Activated CD4-positive, alpha-beta T cell treated with anti-CD3 and anti-CD28 coated beads for 36 hours (primary cell): ENCODE results near the gene TST. TPM values are rescaled to one million over a fixed set of nuclear protein-coding genes. Genes with fewer than 3 reads are reported as not detected.

ENCODE experiments used
- ATAC-seq: fragments of 200-7000 bp; cut with Tn5 transposase; one replicate; pipeline ENCODE4 v1.10.0; 2021; ENCODE audit warnings: mild to moderate bottlenecking, moderate library complexity
- CTCF ChIA-PET: fragments of 350-600 bp; sonication (Branson Sonifier 250); formaldehyde crosslinking; loops from one replicate; lab custom pipeline; 2021; ENCODE audit warnings: antibody characterized with exemption; lab: Charles Lee
- POLR2A ChIA-PET: fragments of 350-600 bp; sonication (Branson Sonifier 250); formaldehyde crosslinking; loops from one replicate; lab custom pipeline; 2021; ENCODE audit warnings: antibody characterized with exemption, inconsistent platforms; lab: Charles Lee
- DNase-seq: peaks from one replicate; pipeline ENCODE4 v3.0.0-alpha.2; 2020
- H3K27ac Mint-ChIP-seq: one replicate; pipeline ENCODE4 v1.8.0; 2021; ENCODE audit warnings: mixed read lengths
- H3K27me3 Mint-ChIP-seq: one replicate; pipeline ENCODE4 v1.8.0; 2021; ENCODE audit warnings: mixed read lengths
- H3K36me3 Mint-ChIP-seq: one replicate; pipeline ENCODE4 v1.8.0; 2021; ENCODE audit warnings: low read depth, mixed read lengths
- H3K4me1 Mint-ChIP-seq: one replicate; pipeline ENCODE4 v1.8.0; 2021; ENCODE audit warnings: mixed read lengths
- H3K4me3 Mint-ChIP-seq: one replicate; pipeline ENCODE4 v1.8.0; 2021; ENCODE audit warnings: mild to moderate bottlenecking, moderate library complexity, mixed read lengths
- H3K9me3 Mint-ChIP-seq: one replicate; pipeline ENCODE4 v1.8.0; 2021; ENCODE audit warnings: low read depth, mixed read lengths
- intact Hi-C, 2 experiments: fragments of 100-400 bp; cut with DNase I in 1 of 2; cut with micrococcal nuclease in 1 of 2; formaldehyde crosslinking; loops; one replicate each; pipeline versions ENCODE4 v1.14.2 to v1.15.1; 2022 to 2024; cut with DNase I, micrococcal nuclease
- total RNA-seq, 2 experiments: library from RNA; stranded (reverse); gene quantifications; one replicate each; pipeline ENCODE4 v1.2.3, GENCODE V29; 2021

TST gene
- total RNA-seq, 2 experiments from 2014 or later, result 1.8 to 2.1 TPM

DNA sequence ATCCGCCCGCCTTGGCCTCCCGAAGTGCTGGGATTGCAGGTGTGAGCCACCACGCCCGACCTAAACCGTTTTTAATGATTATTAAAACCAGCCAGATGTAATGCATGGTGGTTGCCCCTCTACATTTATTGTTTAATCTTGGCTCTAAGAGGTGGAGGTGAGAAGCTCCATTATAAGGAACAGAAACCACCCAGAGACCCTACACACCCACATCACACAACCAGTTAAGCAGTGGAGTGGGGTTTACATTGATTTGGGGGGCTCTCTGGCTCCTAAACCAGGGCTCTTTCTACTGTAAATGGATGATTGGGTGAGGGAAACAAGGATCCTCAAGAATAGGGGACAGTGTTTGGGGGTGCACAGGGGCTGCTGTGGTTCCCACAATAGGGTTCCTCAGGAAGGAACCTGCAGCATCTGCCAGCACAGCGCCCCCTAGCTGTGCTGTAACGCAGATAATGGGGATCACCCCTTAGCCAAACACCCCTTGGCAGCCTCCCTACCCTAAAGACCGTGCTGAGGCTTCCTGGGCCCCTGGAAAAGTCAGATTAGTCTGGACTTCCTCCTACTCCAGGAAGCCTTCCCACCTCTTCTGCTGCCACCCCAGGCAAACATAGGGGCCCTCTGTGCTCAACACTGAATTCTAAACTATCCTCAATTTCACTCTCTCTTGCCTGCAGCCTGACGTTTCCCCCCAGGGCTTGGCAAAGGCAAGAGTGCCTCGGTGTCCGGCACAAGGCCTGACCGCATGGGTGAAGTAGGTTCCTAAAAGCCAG, 2.6 kb upstream of the TST start:
- ATAC-seq (peak; percentile 55), DNase-seq (peak; percentile 77)
- intact Hi-C loops, result no loop called here
- H3K27ac Mint-ChIP-seq, result no peak overlapping the region
- H3K9me3 Mint-ChIP-seq, result no peaks in the 10 kb centered on the region
- peaks cover 13% of the 10 kb centered on the region for H3K27me3 Mint-ChIP-seq
- no peaks in the 10 kb centered on the region for H3K36me3 Mint-ChIP-seq
- no peak overlapping the region for H3K4me3 Mint-ChIP-seq
- ChIA-PET CTCF (interaction anchor here (0.6 to 4.0 kb wide), 11 partner anchors 11 to 411 kb away, joined by 3 to 27 read pairs (median 4); partner anchors contain the start of gene KCTD17), POLR2A (no interaction called here)
- peaks cover 4% of the 10 kb centered on the region for H3K4me1 Mint-ChIP-seq

DNA sequence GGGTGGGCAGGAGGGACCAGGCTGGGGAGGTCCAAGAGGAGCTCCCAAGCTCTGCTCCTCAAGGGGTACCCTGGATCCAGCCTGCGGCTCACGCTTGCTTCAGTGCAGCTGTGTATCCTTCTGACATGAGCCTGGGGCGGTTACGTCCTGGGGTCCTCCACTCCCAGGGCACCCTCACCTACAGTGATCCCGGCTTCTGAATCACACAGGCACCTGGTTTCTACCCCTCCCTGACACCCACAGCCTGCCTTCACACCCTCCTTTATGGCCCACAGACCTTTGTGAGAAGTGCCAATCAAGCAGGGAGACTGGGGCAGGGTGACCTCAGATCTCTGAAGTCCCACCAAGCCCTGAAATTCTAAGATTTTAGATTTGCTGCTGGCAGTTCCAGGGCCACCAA, 1.8 kb upstream of the TST start:
- H3K4me1 Mint-ChIP-seq, result peaks cover 4% of the 10 kb centered on the region
- no peaks in the 10 kb centered on the region for H3K36me3 Mint-ChIP-seq
- H3K4me3 Mint-ChIP-seq, result no peak overlapping the region
- POLR2A ChIA-PET, result no interaction called here
- DNase-seq (no peak), ATAC-seq (no peak)
- CTCF ChIA-PET, result interaction anchor here (0.6 to 4.0 kb wide), 14 partner anchors 9 to 412 kb away, joined by 3 to 27 read pairs (median 4); partner anchors contain the start of gene KCTD17
- H3K9me3 Mint-ChIP-seq, result no peaks in the 10 kb centered on the region
- H3K27ac Mint-ChIP-seq, result no peak overlapping the region
- H3K27me3 Mint-ChIP-seq, result peaks cover 13% of the 10 kb centered on the region
- intact Hi-C loops, result no loop called here

DNA sequence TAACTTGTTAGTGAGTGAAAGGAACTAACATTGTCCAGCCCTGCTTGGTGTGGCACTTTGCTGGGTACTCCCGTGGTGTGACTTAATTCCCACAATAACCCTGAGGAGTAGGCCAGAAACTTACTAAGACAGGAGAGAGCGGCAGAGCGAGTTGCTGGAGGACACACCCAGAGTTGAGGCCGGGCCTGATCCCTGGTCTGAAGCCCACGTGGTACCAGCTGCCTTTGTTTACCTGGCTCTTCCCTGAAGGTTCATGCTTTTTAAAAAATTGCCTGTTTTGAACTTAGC, 889 bp upstream of the TST start:
- no peak for DNase-seq
- intact Hi-C loops, result no loop called here
- peak overlapping the region; percentile 52 for H3K27ac Mint-ChIP-seq
- peaks cover 13% of the 10 kb centered on the region for H3K27me3 Mint-ChIP-seq
- peaks cover 4% of the 10 kb centered on the region for H3K4me1 Mint-ChIP-seq
- ChIA-PET POLR2A (no interaction called here), CTCF (interaction anchor here (0.6 to 4.0 kb wide), 12 partner anchors 10 to 712 kb away, joined by 3 to 27 read pairs (median 4); partner anchors contain the start of gene KCTD17)
- no peaks in the 10 kb centered on the region for H3K9me3 Mint-ChIP-seq
- ATAC-seq, result no peak
- peak overlapping the region; percentile 78 for H3K4me3 Mint-ChIP-seq
- H3K36me3 Mint-ChIP-seq, result no peaks in the 10 kb centered on the region

DNA sequence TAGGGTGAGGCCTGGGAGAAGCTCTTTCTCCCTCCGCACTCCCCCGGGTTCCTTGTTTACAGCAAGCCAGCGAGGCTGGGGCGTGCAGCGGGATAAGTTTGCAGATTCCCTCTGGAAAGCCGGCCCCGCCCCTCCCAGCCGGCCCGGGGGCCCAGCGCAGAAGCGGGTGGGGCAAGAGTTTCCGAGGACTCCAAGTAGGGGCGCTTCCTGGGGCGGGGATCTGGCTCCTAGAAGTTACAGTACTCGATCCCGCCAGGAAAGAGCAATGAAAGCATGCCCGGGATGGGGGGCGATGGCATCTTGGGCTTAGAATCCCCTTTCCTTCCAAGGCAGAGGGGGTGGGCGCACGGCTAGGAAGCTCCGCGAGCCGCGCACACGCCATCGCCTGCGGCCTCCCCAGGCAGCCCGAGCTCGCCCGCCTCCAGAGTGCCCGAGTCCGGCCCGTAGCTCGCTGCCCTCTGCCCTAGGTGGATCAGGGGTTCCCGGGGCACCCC, 385 bp downstream of the TST start:
- no peak for DNase-seq
- intact Hi-C loops, result loop anchor here in 1 of 2 experiments (1.0 kb wide), 1 partner anchor 180 kb away; no protein-coding TSS in a partner anchor
- ATAC-seq, result peak; percentile 12
- Mint-ChIP-seq H3K27me3 (peaks cover 13% of the 10 kb centered on the region), H3K27ac (no peak overlapping the region), H3K4me1 (peaks cover 4% of the 10 kb centered on the region), H3K4me3 (peak overlapping the region; percentile 78), H3K36me3 (no peaks in the 10 kb centered on the region), H3K9me3 (no peaks in the 10 kb centered on the region)
- CTCF ChIA-PET, result interaction anchor here (0.6 to 4.0 kb wide), 10 partner anchors 9 to 418 kb away, joined by 3 to 27 read pairs (median 3); no protein-coding TSS in a partner anchor
- POLR2A ChIA-PET, result interaction anchor here (0.6 kb wide), 1 partner anchor 42 kb away, joined by 3 read pairs; no protein-coding TSS in a partner anchor

DNA sequence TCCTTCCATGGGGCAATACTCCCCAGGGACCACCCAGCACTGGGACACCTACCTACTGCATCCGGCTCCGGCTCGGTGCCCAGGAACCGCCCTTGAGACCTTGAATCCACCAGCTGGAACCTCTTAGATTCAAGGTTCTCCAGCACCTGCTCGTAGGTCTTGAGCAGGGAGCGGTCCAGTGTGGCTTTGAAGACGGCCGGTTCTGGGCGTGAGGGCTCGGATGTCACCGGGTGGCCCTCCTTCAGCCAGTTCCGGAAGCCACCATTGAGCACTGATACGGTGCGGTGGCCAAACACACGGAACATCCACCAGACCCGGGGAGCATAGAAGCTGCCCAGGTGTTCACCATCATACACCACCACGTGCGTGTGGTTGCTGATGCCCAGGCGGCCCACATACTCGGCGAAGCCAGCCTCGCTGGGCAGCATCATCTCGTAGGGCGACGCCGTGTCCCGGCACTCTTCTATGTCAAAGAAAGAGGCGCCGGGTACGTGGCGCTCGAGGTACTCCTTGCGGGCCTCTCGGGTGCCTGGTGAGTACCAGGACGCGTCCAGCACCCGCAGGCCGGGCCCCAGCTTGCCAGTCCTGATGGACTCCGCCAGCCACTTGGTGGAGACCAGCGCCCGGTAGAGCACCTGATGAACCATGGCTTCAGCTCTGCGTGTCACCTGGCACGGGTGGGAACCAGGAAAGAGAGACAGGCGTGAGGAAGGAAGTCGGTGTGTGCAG, 997 bp downstream of the TST start:
- Mint-ChIP-seq H3K9me3 (no peaks in the 10 kb centered on the region), H3K36me3 (no peaks in the 10 kb centered on the region), H3K4me1 (peaks cover 4% of the 10 kb centered on the region), H3K27ac (no peak overlapping the region), H3K4me3 (peak overlapping the region; percentile 78), H3K27me3 (peaks cover 13% of the 10 kb centered on the region)
- intact Hi-C loops, result no loop called here
- no peak for ATAC-seq
- DNase-seq, result no peak
- ChIA-PET CTCF (interaction anchor here (0.8 to 4.0 kb wide), 7 partner anchors 12 to 180 kb away, joined by 3 to 27 read pairs (median 5); no protein-coding TSS in a partner anchor), POLR2A (no interaction called here)

DNA sequence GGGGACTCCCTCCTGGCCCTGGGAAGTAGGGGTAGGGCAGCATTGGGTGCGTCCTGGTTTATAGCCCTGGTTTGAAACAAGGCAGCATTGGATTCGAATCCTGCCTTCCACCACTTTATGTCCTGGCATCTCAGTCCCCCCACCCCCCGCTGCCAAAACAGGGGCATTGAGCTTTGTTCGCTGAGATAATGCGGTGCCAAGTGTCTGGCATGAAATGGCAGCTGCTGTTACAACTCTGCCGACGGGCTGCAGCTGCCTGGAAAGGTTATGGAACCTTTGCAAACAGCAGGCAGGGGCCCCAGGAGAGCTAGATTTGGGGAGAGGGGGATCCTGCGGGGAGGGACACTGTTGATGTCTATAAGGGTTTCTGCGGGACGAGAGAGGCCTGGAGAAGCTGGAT, 1.9 kb downstream of the TST start:
- POLR2A ChIA-PET, result interaction anchor here (0.8 kb wide), 1 partner anchor 14 kb away, joined by 4 read pairs; no protein-coding TSS in a partner anchor
- no peaks in the 10 kb centered on the region for H3K9me3 Mint-ChIP-seq

DNA sequence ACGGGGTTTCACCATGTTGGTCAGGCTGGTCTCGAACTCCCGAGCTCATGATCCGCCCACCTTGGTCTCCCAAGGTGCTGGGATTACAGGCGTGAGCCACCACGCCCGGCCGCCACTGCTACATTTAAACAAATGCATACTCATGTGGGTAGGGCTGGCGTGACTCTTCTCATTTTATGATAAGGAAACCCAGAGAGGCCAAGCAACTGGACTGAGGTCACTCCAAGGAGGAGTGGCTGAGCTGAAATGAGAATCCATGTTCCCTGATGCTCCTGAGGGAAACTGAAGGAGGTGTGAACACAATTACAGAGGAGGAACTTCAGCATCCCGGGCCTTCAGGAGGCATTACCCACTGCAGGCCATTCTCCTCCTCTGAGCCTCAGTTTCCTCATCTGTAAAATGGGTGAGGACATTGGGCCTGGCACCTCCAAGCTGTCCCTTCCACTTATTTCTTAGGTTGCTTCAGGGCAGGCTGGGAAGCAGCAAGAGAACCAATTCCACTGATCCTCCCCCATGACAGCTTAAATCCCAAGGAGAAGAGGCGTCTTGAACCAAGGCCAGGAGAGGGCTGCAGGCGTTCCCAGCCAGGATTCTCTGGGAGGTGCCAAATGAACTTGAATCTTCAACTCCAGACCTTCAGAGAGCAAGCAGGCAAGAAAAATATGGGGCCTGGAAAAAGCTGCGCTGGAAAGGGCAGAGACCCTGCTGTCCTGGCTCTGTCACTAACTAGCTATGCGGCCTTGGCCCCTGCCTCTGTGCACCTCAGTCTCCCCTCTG, 2.9 kb downstream of the TST start:
- intact Hi-C loops, result no loop called here
- no peaks in the 10 kb centered on the region for H3K9me3 Mint-ChIP-seq
- DNase-seq, result no peak

More for the DNA sequence above, 1.9 kb downstream of the TST start:
- H3K27me3 Mint-ChIP-seq, result peaks cover 13% of the 10 kb centered on the region
- H3K4me1 Mint-ChIP-seq, result peaks cover 4% of the 10 kb centered on the region
- H3K27ac Mint-ChIP-seq, result no peak overlapping the region
- CTCF ChIA-PET, result interaction anchor here (0.8 to 1.7 kb wide), 5 partner anchors 13 to 259 kb away, joined by 3 to 5 read pairs (median 3); no protein-coding TSS in a partner anchor
- DNase-seq (no peak), ATAC-seq (no peak)
- intact Hi-C loops, result no loop called here
- no peak overlapping the region for H3K4me3 Mint-ChIP-seq
- no peaks in the 10 kb centered on the region for H3K36me3 Mint-ChIP-seq

DNA sequence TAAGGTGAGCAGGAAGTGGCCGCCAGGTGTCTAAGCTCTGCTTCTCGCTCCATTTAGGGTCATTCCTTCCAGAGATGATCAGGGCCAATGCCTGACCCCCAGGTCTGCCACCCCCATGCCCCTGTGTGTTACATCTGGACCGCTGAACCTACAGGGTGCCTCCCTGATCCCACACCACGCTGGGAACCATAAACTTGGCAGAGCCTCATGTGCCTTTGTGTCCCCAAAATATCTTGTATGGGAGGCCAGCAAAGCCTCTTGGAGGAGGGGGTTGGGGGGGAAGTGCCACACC, 3.7 kb downstream of the TST start:
- Mint-ChIP-seq H3K36me3 (no peaks in the 10 kb centered on the region), H3K9me3 (no peaks in the 10 kb centered on the region), H3K4me3 (no peak overlapping the region), H3K27me3 (peaks cover 7% of the 10 kb centered on the region), H3K4me1 (peaks cover 4% of the 10 kb centered on the region), H3K27ac (no peak overlapping the region)
- ChIA-PET CTCF (interaction anchor here (0.6 kb wide), 1 partner anchor 367 kb away, joined by 3 read pairs; no protein-coding TSS in a partner anchor), POLR2A (interaction anchor here (0.6 kb wide), 1 partner anchor 124 kb away, joined by 6 read pairs; no protein-coding TSS in a partner anchor)
- no peak for DNase-seq
- no peak for ATAC-seq
- intact Hi-C loops, result no loop called here

More for the DNA sequence above, 2.9 kb downstream of the TST start:
- H3K27ac Mint-ChIP-seq, result no peak overlapping the region
- H3K4me3 Mint-ChIP-seq, result no peak overlapping the region
- POLR2A ChIA-PET, result interaction anchor here (0.6 kb wide), 1 partner anchor 124 kb away, joined by 6 read pairs; no protein-coding TSS in a partner anchor
- H3K4me1 Mint-ChIP-seq, result peaks cover 4% of the 10 kb centered on the region
- peaks cover 9% of the 10 kb centered on the region for H3K27me3 Mint-ChIP-seq
- H3K36me3 Mint-ChIP-seq, result no peaks in the 10 kb centered on the region
- CTCF ChIA-PET, result interaction anchor here (0.6 to 1.1 kb wide), 4 partner anchors 68 to 366 kb away, joined by 3 to 4 read pairs (median 3); no protein-coding TSS in a partner anchor
- ATAC-seq, result no peak

DNA sequence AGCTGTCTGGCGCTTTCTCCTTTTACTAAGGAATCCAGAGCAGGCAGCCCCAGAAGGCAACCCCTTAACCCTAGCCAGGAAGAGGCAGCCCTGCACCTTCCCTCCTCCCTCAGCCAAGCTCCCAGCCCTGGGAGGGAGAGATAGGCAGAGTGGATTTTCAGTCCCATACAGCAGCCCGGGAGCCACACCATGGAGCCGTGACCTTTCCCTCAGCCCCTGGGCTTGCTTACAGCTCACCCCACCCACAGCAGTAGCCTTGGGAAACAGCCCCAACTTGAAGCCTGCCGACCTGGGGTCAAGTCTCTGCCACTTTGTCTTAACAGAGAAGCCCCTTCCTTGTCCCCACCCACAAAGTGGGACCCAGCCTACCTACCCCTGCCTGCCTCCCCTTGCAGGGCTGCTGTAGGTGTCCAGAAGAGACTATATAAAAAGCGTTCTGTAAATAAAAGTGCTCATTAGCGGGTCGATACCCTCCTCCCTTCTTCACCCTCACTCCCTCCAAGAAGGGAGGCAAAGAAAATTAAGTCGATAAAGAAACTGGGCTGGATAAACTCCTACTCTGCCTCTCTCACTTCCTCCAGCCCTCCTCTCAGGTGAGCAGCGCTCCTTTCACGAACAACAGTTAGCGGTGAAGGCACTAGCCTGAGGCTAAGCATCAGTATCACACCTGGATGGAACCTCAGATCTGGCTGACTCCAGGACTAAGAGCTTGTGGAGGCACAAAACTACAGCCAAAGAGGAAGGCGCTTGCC, 4.2 kb downstream of the TST start:
- no peak for ATAC-seq
- no peaks in the 10 kb centered on the region for H3K9me3 Mint-ChIP-seq
- H3K4me1 Mint-ChIP-seq, result peaks cover 2% of the 10 kb centered on the region
- ChIA-PET CTCF (no interaction called here), POLR2A (interaction anchor here (0.6 kb wide), 1 partner anchor 123 kb away, joined by 6 read pairs; no protein-coding TSS in a partner anchor)
- no peak for DNase-seq
- no peaks in the 10 kb centered on the region for H3K36me3 Mint-ChIP-seq
- no peak overlapping the region for H3K27ac Mint-ChIP-seq
- no peak overlapping the region for H3K4me3 Mint-ChIP-seq
- H3K27me3 Mint-ChIP-seq, result peaks cover 4% of the 10 kb centered on the region
- intact Hi-C loops, result no loop called here

DNA sequence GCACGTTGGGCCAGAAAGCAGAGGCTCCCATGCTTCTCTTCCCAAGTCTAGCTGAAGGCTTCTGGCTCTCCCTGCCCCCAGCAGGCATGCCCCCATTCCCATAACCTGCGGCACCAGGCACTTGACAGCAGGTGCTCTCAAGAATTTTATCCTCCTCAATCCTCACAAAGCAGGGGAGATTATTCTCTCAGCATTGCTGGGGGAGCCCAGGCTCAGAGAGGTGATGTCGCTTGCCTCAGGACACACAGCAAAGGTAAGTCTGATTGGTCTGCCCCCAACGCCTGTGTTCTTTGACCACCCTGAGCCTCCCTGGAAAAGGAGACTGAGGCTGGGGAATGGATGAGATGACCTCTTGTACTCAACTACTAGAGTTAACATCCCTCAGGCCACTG, 4.8 kb downstream of the TST start:
- Mint-ChIP-seq H3K4me3 (no peak overlapping the region), H3K4me1 (no peaks in the 10 kb centered on the region), H3K27ac (no peak overlapping the region), H3K27me3 (peaks cover 1% of the 10 kb centered on the region), H3K36me3 (no peaks in the 10 kb centered on the region), H3K9me3 (no peaks in the 10 kb centered on the region)
- intact Hi-C loops, result no loop called here
- ATAC-seq, result no peak
- ChIA-PET POLR2A (no interaction called here), CTCF (interaction anchor here (1.5 kb wide), 1 partner anchor 232 kb away, joined by 7 read pairs; no protein-coding TSS in a partner anchor)
- no peak for DNase-seq
